ENCODE data around the gene CTTN. TPM values are rescaled to one million over a fixed set of nuclear protein-coding genes. Genes with fewer than 3 reads are reported as not detected.

CTTN gene
- total RNA-seq, 1 donor from 2014 or later = 412 TPM

DNA sequence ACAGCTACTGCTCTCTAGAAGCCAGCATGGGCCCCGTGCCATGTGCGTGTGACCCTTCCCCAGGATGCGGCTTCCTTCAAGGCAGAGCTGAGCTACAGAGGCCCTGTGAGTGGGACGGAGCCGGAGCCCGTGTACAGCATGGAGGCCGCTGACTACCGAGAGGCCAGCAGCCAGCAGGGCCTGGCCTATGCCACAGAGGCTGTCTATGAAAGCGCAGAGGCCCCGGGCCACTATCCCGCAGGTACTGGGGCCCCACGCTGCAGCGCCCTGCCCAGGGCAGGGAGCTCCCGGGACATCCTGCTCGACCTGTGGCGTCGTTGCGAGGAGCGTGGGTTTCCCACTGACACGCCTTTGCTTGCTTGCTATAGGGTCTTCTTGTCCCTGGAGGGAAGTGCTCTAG is 34.7 kb downstream of the CTTN start:
- Histone ChIP-seq H3K4me3 (ENCODE audit: low read depth, low read length) (no peak overlapping the region), H3K36me3 (ENCODE audit: control insufficient read depth, insufficient read depth, low read length) (peaks cover 68% of the 10 kb centered on the region), H3K27me3 (ENCODE audit: control insufficient read depth, insufficient read depth, low read length) (no peaks in the 10 kb centered on the region)
- FAIRE-seq = no peak
- DNase-seq (ENCODE audit: low read depth) = no peak
- TF ChIP-seq, protein P1, sequence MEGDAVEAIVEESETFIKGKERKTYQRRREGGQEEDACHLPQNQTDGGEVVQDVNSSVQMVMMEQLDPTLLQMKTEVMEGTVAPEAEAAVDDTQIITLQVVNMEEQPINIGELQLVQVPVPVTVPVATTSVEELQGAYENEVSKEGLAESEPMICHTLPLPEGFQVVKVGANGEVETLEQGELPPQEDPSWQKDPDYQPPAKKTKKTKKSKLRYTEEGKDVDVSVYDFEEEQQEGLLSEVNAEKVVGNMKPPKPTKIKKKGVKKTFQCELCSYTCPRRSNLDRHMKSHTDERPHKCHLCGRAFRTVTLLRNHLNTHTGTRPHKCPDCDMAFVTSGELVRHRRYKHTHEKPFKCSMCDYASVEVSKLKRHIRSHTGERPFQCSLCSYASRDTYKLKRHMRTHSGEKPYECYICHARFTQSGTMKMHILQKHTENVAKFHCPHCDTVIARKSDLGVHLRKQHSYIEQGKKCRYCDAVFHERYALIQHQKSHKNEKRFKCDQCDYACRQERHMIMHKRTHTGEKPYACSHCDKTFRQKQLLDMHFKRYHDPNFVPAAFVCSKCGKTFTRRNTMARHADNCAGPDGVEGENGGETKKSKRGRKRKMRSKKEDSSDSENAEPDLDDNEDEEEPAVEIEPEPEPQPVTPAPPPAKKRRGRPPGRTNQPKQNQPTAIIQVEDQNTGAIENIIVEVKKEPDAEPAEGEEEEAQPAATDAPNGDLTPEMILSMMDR (IDR thresholded peaks at IDR 0.05; ENCODE audit: insufficient read depth, low read length, severe bottlenecking) = no peak

DNA sequence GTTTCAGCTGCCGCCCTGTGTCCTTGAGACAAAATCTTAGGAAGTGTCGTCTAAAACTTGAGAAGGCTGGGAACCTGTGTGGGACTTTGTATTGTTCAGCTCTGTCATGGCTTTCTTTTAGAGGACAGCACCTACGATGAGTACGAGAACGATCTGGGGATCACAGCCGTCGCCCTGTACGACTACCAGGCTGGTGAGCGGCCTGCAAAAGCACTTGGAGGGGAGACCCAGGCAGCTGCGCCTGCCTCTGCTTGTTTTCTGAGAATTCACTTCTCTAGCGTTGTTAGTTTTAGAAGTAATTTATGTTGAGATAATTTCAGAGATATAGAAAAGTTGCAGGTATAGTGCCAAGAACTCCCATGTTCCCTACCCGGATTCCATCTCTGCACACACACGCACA is 35.2 kb downstream of the CTTN start:
- Histone ChIP-seq H3K36me3 (ENCODE audit: control insufficient read depth, insufficient read depth, low read length) (peaks cover 68% of the 10 kb centered on the region), H3K27me3 (ENCODE audit: control insufficient read depth, insufficient read depth, low read length) (no peaks in the 10 kb centered on the region), H3K4me3 (ENCODE audit: low read depth, low read length) (no peak overlapping the region)
- FAIRE-seq (no peak), DNase-seq (ENCODE audit: low read depth) (no peak)
- TF ChIP-seq, protein P1 (IDR thresholded peaks at IDR 0.05; ENCODE audit: insufficient read depth, low read length, severe bottlenecking) = no peak

DNA sequence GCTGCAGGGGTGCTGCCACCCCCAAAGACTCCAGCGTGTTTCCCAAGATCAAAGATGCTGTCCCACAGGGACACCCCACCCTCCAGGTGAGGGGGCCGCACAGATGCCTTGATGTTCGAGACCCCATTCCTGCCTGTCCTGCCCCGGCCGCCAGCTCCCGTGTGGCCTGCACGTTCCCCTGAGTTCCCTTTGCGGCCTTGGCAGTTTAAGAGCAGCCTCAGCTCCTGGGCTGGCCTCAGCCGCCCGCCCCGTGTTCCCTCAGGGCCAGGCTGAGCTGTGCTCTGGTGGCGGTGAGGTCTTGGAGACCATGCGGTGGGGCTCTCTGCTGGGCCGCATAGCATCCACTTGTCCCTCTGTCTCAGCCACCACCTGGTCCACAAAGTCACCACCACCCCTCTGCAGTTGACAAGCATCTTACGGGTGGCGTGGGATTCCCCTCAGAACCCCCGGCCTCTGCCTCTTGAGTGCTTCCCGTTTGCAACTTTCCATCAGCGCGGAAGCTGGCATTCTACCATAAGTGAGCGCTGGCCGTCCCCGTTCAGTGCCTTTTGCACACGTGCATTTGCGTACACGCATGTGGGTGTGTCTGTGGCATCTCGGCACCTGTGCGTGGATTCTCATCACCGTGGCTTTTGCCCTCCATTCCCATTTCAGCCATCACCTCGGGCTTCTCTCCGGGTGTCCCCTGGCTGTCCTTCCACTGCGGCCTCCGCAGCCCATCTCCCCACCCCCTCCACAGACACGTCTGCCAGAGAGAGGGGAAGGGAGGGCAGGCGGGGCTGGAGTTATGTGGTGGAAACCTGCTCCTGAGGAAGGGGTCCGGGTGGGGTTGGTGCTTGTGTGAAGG is 35.9 kb downstream of the CTTN start:
- no peak for DNase-seq (ENCODE audit: low read depth)
- no peak overlapping the region for H3K4me3 ChIP-seq (ENCODE audit: low read depth, low read length)
- H3K27me3 ChIP-seq (ENCODE audit: control insufficient read depth, insufficient read depth, low read length) = no peaks in the 10 kb centered on the region
- TF ChIP-seq, protein P1 (IDR thresholded peaks at IDR 0.05; ENCODE audit: insufficient read depth, low read length, severe bottlenecking) = no peak
- no peak for FAIRE-seq
- peaks cover 63% of the 10 kb centered on the region for H3K36me3 ChIP-seq (ENCODE audit: control insufficient read depth, insufficient read depth, low read length)

DNA sequence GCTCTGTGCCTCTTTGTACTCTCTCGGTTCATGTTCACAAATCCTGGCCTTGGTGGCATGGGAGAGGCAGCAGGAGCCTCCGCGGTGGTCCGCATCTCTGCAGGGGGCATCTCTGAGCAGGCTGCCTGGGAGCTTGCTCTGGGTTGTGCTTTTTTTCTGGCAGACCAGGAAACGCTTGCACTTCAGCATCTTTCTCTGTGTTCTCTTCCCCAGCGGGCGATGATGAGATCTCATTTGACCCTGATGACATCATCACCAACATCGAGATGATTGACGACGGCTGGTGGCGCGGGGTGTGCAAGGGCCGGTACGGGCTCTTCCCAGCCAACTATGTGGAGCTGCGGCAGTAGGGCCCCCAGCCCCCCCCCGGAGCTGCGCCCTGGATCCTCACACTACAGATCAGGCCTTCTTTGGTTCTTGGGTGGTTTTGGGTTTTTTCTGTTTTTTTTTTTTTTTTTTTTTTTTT is 36.5 kb downstream of the CTTN start:
- TF ChIP-seq, protein P1 (IDR thresholded peaks at IDR 0.05; ENCODE audit: insufficient read depth, low read length, severe bottlenecking) = no peak
- FAIRE-seq (no peak), DNase-seq (ENCODE audit: low read depth) (no peak)
- Histone ChIP-seq H3K27me3 (ENCODE audit: control insufficient read depth, insufficient read depth, low read length) (no peaks in the 10 kb centered on the region), H3K36me3 (ENCODE audit: control insufficient read depth, insufficient read depth, low read length) (peaks cover 57% of the 10 kb centered on the region), H3K4me3 (ENCODE audit: low read depth, low read length) (no peak overlapping the region)

DNA sequence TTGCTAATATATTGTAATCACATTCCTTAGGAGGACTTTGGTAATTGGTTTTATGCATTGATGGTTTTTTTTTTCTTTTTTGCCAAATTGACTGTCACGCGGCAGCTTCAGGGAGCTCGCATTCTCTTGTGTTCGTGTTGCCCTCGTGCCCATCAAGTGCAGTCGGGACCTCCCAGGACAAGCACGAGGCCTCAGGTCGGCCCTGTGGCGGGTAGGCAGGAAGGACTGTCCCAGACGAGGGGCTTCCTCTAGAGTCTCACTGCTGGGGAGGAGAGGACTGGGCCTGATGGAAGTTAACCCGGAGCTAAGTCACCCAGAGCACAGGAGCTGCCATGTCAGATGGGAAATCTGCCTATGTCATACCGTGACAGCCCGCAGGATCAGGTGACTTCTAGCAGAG is 37.0 kb downstream of the CTTN start:
- no peaks in the 10 kb centered on the region for H3K27me3 ChIP-seq (ENCODE audit: control insufficient read depth, insufficient read depth, low read length)
- TF ChIP-seq, protein P1 (IDR thresholded peaks at IDR 0.05; ENCODE audit: insufficient read depth, low read length, severe bottlenecking) = no peak
- peaks cover 52% of the 10 kb centered on the region for H3K36me3 ChIP-seq (ENCODE audit: control insufficient read depth, insufficient read depth, low read length)
- no peak for DNase-seq (ENCODE audit: low read depth)
- FAIRE-seq = no peak
- H3K4me3 ChIP-seq (ENCODE audit: low read depth, low read length) = no peak overlapping the region

Measured in bronchial epithelial cell (primary cell).